ENCODE data around the gene TACC2.
"Not testable (repeated sequence)": the region's sequence is repeated elsewhere in the genome, so short reads cannot be mapped to it uniquely, and the experiment has no call there.

Gene TACC2

GRCh38 chr10:122199689-122200088 is 210.7 kb downstream of the TACC2 start:
- no peak for DNase-seq

- DNase-seq: no peak
Observed at GRCh38 chr10:122201401-122201800, 212.4 kb downstream of the TACC2 start.

GRCh38 chr10:122203180-122203579 is 214.2 kb downstream of the TACC2 start:
- DNase-seq: not testable (repeated sequence)

GRCh38 chr10:122204691-122205489 is 215.9 kb downstream of the TACC2 start:
- no peak for DNase-seq

- DNase-seq: no peak
Observed at GRCh38 chr10:122206471-122207065, 217.6 kb downstream of the TACC2 start.

GRCh38 chr10:122207163-122207562 is 218.2 kb downstream of the TACC2 start:
- no peak for DNase-seq

- DNase-seq: no peak
Observed at GRCh38 chr10:122207596-122207995, 218.6 kb downstream of the TACC2 start.

GRCh38 chr10:122208571-122209430 is 219.8 kb downstream of the TACC2 start:
- DNase-seq: no peak

GRCh38 chr10:122210481-122211265 is 221.7 kb downstream of the TACC2 start:
- DNase-seq: no peak

- DNase-seq: no peak
Observed at GRCh38 chr10:122213364-122213763, 224.4 kb downstream of the TACC2 start.

- DNase-seq: no peak
Observed at GRCh38 chr10:122213766-122214165, 224.8 kb downstream of the TACC2 start.

GRCh38 chr10:122216047-122216446 is 227.1 kb downstream of the TACC2 start:
- no peak for DNase-seq

GRCh38 chr10:122219340-122219739 is 230.4 kb downstream of the TACC2 start:
- DNase-seq: no peak

GRCh38 chr10:122220736-122221135 is 231.8 kb downstream of the TACC2 start:
- no peak for DNase-seq

- no peak for DNase-seq
Observed at GRCh38 chr10:122221958-122222357, 233.0 kb downstream of the TACC2 start.

- DNase-seq: no peak
Observed at GRCh38 chr10:122222638-122223037, 233.7 kb downstream of the TACC2 start.

GRCh38 chr10:122224159-122224558 is 235.2 kb downstream of the TACC2 start:
- DNase-seq: no peak

GRCh38 chr10:122225330-122225729 is 236.4 kb downstream of the TACC2 start:
- no peak for DNase-seq

- no peak for DNase-seq
Observed at GRCh38 chr10:122227754-122228153, 238.8 kb downstream of the TACC2 start.

- no peak for DNase-seq
Observed at GRCh38 chr10:122229666-122230065, 240.7 kb downstream of the TACC2 start.

GRCh38 chr10:122230222-122230621 is 241.3 kb downstream of the TACC2 start:
- no peak for DNase-seq

- no peak for DNase-seq
Observed at GRCh38 chr10:122232769-122233168, 243.8 kb downstream of the TACC2 start.

GRCh38 chr10:122233857-122234348 is 244.9 kb downstream of the TACC2 start:
- no peak for DNase-seq

All from activated CD4-positive, alpha-beta T cell treated with anti-CD3 and anti-CD28 coated beads, Interleukin-2, amount 50 U/mL, for 48 hours (primary cell).